HepG2 (cell line): ENCODE data around the gene DLAT. TPM values are rescaled to one million over a fixed set of nuclear protein-coding genes. Genes with fewer than 3 reads are reported as not detected.

Experiments used
- BRF2 ChIP-seq: sonication (generic); formaldehyde crosslinking; IDR thresholded peaks from 2 replicates; pipeline ENCODE4 v1.8.1; 2022; ENCODE audit warnings: mild to moderate bottlenecking, missing genetic modification reagents
- CEBPB ChIP-seq: IDR thresholded peaks from 2 replicates; pipeline ENCODE4 v1.6.1; 2011; ENCODE audit warnings: low read depth, low read length, improper control_type of control experiment, borderline replicate concordance
- CREB1 ChIP-seq, 2 experiments: fragments of 450-650 bp in 1 of 2; IDR thresholded peaks; 2 replicates each; pipeline ENCODE4 v1.6.1; 2016 to 2017; ENCODE audit warnings: control low read depth in 1 of 2, mild to moderate bottlenecking in 1 of 2, missing compliant biosample characterization in 1 of 2, missing genetic modification characterization in 1 of 2
- CREB3 ChIP-seq: sonication (generic); formaldehyde crosslinking; IDR thresholded peaks from 2 replicates; pipeline ENCODE4 v1.5.0; 2020; ENCODE audit warnings: missing genetic modification reagents
- CTCF ChIP-seq: sonication (generic); formaldehyde crosslinking; IDR thresholded peaks from 2 replicates; pipeline ENCODE4 v1.5.0; 2020; ENCODE audit warnings: mild to moderate bottlenecking, missing genetic modification reagents, moderate library complexity
- DMTF1 ChIP-seq: sonication (generic); formaldehyde crosslinking; IDR thresholded peaks from 2 replicates; pipeline ENCODE4 v1.4.0; 2020; ENCODE audit warnings: mild to moderate bottlenecking, missing genetic modification reagents
- EP300 ChIP-seq, 3 experiments: sonication (generic) in 1 of 3; formaldehyde crosslinking in 1 of 3; IDR thresholded peaks; 2 replicates each; pipeline versions ENCODE4 v1.5.1 to v1.6.1; 2011 to 2020; ENCODE audit warnings: low read depth in 2 of 3, low read length in 2 of 3, borderline replicate concordance in 1 of 3, improper control_type of control experiment in 1 of 3, mild to moderate bottlenecking in 1 of 3, missing genetic modification reagents in 1 of 3, moderate library complexity in 1 of 3
- HNRNPH1 ChIP-seq: fragments of 200-400 bp; formaldehyde crosslinking; optimal IDR thresholded peaks from 2 replicates; pipeline ENCODE3; 2017; ENCODE audit warnings: mild to moderate bottlenecking, low read depth, low read length
- LCORL ChIP-seq, 2 experiments: fragments of 450-650 bp in 1 of 2; sonication (generic) in 1 of 2; formaldehyde crosslinking in 1 of 2; IDR thresholded peaks; 2 replicates each; pipeline versions ENCODE4 v1.5.0 to v1.6.1; 2017 to 2020; ENCODE audit warnings: antibody characterized with exemption in 1 of 2, missing genetic modification reagents in 1 of 2
- MAFK ChIP-seq, 2 experiments: IDR thresholded peaks in 1 of 2; conservative IDR thresholded peaks in 1 of 2; 2 replicates each; pipeline ENCODE4 v1.6.1; 2011; ENCODE audit warnings: improper control_type of control experiment in 2 of 2, low read length in 2 of 2
- NAIF1 ChIP-seq: sonication (generic); formaldehyde crosslinking; IDR thresholded peaks from 2 replicates; pipeline ENCODE4 v1.5.0; 2020; ENCODE audit warnings: mild to moderate bottlenecking, missing genetic modification reagents, borderline replicate concordance
- RFX5 ChIP-seq: IDR thresholded peaks from 2 replicates; pipeline ENCODE4 v1.6.1; 2011; ENCODE audit warnings: low read depth, low read length, improper control_type of control experiment
- RNF2 ChIP-seq: fragments of 450-650 bp; conservative IDR thresholded peaks from 2 replicates; pipeline ENCODE4 v1.6.1; 2016; ENCODE audit warnings: low read depth
- SCMH1 ChIP-seq: sonication (generic); formaldehyde crosslinking; IDR thresholded peaks from 2 replicates; pipeline ENCODE4 v1.9.0; 2021; ENCODE audit warnings: missing genetic modification reagents, mild to moderate bottlenecking, borderline replicate concordance
- SP140L ChIP-seq: sonication (generic); formaldehyde crosslinking; IDR thresholded peaks from 2 replicates; pipeline ENCODE4 v1.4.0; 2020; ENCODE audit warnings: missing genetic modification reagents, borderline replicate concordance
- TAF1 ChIP-seq: sonication (generic); formaldehyde crosslinking; IDR thresholded peaks from 2 replicates; pipeline ENCODE4 v1.4.0; 2020; ENCODE audit warnings: missing genetic modification reagents
- TBX3 ChIP-seq: fragments of 450-650 bp; IDR thresholded peaks from 2 replicates; pipeline ENCODE4 v1.6.1; 2017; ENCODE audit warnings: antibody characterized with exemption, mild to moderate bottlenecking, inconsistent platforms, borderline replicate concordance
- TEAD3 ChIP-seq: optimal IDR thresholded peaks from 2 replicates; pipeline ENCODE3; 2016; ENCODE audit warnings: borderline replicate concordance
- ZBTB3 ChIP-seq: sonication (generic); formaldehyde crosslinking; IDR thresholded peaks from 2 replicates; pipeline ENCODE4 v1.4.0; 2020; ENCODE audit warnings: low read depth, mild to moderate bottlenecking, moderate library complexity, missing genetic modification reagents, borderline replicate concordance
- ZNF501 ChIP-seq: sonication (generic); formaldehyde crosslinking; IDR thresholded peaks from 2 replicates; pipeline ENCODE4 v1.5.1; 2020; ENCODE audit warnings: mild to moderate bottlenecking, moderate library complexity, missing genetic modification reagents
- ZNF567 ChIP-seq: sonication (generic); formaldehyde crosslinking; IDR thresholded peaks from 2 replicates; pipeline ENCODE4 v1.8.1; 2023; ENCODE audit warnings: mild to moderate bottlenecking, missing genetic modification reagents, borderline replicate concordance
- ZNF772 ChIP-seq: sonication (generic); formaldehyde crosslinking; IDR thresholded peaks from 2 replicates; pipeline ENCODE4 v1.5.0; 2020; ENCODE audit warnings: mild to moderate bottlenecking, missing genetic modification reagents
- ZNF773 ChIP-seq: sonication (generic); formaldehyde crosslinking; IDR thresholded peaks from 2 replicates; pipeline ENCODE4 v1.4.0; 2020; ENCODE audit warnings: missing genetic modification reagents, borderline replicate concordance
- ZNF879 ChIP-seq: sonication (generic); formaldehyde crosslinking; IDR thresholded peaks from 2 replicates; pipeline ENCODE4 v1.8.1; 2023; ENCODE audit warnings: missing genetic modification reagents
- ZSCAN12 ChIP-seq: sonication (generic); formaldehyde crosslinking; IDR thresholded peaks from 2 replicates; pipeline ENCODE4 v1.9.0; 2021; ENCODE audit warnings: mild to moderate bottlenecking, missing genetic modification reagents
- polyA plus RNA-seq, 8 experiments: library from polyadenylated mRNA; depleted of rRNA in 3 of 8; stranded (reverse) in 7 of 8; unstranded in 1 of 8; fragments of >200 nt; fragmentation: Illumina TruSeq in 4 of 8; extraction: Trizol in 4 of 8; gene quantifications; 2 replicates each; pipeline versions ENCODE4 v1.2.1 to v1.2.3, GENCODE V29; 2011 to 2016; ENCODE audit warnings: low read depth in 4 of 8, missing spikeins in 1 of 8, mixed read lengths in 1 of 8; ENCODE audit not compliant: insufficient read depth in 1 of 8
- total RNA-seq, 5 experiments: library from RNA; depleted of rRNA; stranded (reverse); fragments of >200 nt; fragmentation: Illumina TruSeq; extraction: Trizol; gene quantifications; 2 replicates each; pipeline ENCODE4 v1.2.3, GENCODE V29; 2016; ENCODE audit warnings: low read depth in 1 of 5

DLAT gene
- total and polyA plus RNA-seq, 2 of the 13 experiments (the other 11 are each of a cell fraction or from before 2014, with no cell fraction given) = 26.4 to 62.2 TPM

- no peak for TF ChIP-seq DMTF1 (CRISPR knock-in tag)
- TF ChIP-seq HNRNPH1 = no peak
- no peak for TF ChIP-seq CREB3 (CRISPR knock-in tag)
- TF ChIP-seq ZNF567 (CRISPR knock-in tag) = no peak
- TF ChIP-seq CREB1 (IDR thresholded peaks at IDR 0.05) = no peak
- TF ChIP-seq CREB1 (CRISPR knock-in tag; IDR thresholded peaks at IDR 0.05) = peak; percentile 35; the same call in 1 of the 2 replicates
- no peak for TF ChIP-seq BRF2 (CRISPR knock-in tag)
- 0 out of 2 replicates have a peak, but pooled peaks have one; percentile 36 for TF ChIP-seq SP140L (CRISPR knock-in tag)
- no peak for TF ChIP-seq ZSCAN12 (CRISPR knock-in tag)
- TF ChIP-seq SCMH1 = no peak
- TF ChIP-seq MAFK (conservative IDR thresholded peaks at IDR 0.05 in 1 of 2, IDR thresholded peaks at IDR 0.05 in 1 of 2; ENCODE audit: low read length in 2 of 2) = no peak
- TF ChIP-seq RFX5 = no peak
- TF ChIP-seq ZNF773 (CRISPR knock-in tag) = no peak
- TF ChIP-seq CTCF (CRISPR knock-in tag) = peak; percentile 86
- no peak for TF ChIP-seq TAF1 (CRISPR knock-in tag)
- no peak for TF ChIP-seq NAIF1 (CRISPR knock-in tag)
- TF ChIP-seq LCORL (IDR thresholded peaks at IDR 0.05) = no peak
- no peak for TF ChIP-seq LCORL (CRISPR knock-in tag; IDR thresholded peaks at IDR 0.05)
- peak; percentile 45 for TF ChIP-seq TEAD3 (CRISPR knock-in tag)
- no peak for TF ChIP-seq EP300 (IDR thresholded peaks at IDR 0.05; ENCODE audit: low read depth in 2 of 2, low read length in 2 of 2)
- no peak for TF ChIP-seq EP300 (CRISPR knock-in tag; IDR thresholded peaks at IDR 0.05; ENCODE audit: borderline replicate concordance)
- TF ChIP-seq ZNF879 (CRISPR knock-in tag) = no peak
- TF ChIP-seq RNF2 = no peak
- TF ChIP-seq ZNF501 (CRISPR knock-in tag) = no peak
- no peak for TF ChIP-seq CEBPB
- no peak for TF ChIP-seq TBX3
- no peak for TF ChIP-seq ZNF772 (CRISPR knock-in tag)
- TF ChIP-seq ZBTB3 = no peak
These were observed 43.2 kb upstream of the DLAT start (continued) for GRCh38 chr11:111982019-111982464.
